Embryonic facial prominence (tissue), 1 donor: ENCODE measurements around the gene ITGAD.

Experiments used
- DNase-seq: peaks from one replicate; pipeline ENCODE4 v3.0.0-alpha.2; 2016; ENCODE audit errors: extremely low spot score

Gene ITGAD

DNA sequence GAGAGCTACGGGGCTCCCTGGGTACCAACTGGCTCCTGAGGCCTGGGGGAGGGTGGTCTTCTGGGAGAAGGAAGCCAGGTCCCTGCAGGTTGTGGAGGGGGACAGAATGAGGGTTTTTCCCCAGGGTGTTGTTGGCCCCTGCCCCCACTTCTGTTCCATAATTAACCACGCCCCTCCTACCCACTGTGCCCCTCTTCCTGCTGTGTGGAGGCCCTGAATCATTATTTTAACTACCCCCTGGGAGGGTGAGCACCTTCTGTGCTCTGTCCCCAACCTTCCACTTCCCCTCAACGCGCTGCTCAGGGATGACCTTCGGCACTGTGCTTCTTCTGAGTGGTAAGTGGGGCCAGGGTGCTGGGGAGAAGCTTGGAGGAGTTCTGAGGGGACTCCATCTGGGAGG lies at the start of gene ITGAD:
Gene ITGAD, plus strand, starts transcription at position 280 of the 400 bp plus-strand sequence. Its CDS starts 26 bp downstream, at position 306.
- DNase-seq, result no peak

- DNase-seq, result no peak
Measured at GRCh38 chr16:31344712-31345111, 48.4 kb upstream of the ITGAD start.

GRCh38 chr16:31347445-31347844 lies 45.7 kb upstream of the ITGAD start:
- DNase-seq, result no peak

GRCh38 chr16:31348579-31348978 lies 44.6 kb upstream of the ITGAD start:
- no peak for DNase-seq

DNA sequence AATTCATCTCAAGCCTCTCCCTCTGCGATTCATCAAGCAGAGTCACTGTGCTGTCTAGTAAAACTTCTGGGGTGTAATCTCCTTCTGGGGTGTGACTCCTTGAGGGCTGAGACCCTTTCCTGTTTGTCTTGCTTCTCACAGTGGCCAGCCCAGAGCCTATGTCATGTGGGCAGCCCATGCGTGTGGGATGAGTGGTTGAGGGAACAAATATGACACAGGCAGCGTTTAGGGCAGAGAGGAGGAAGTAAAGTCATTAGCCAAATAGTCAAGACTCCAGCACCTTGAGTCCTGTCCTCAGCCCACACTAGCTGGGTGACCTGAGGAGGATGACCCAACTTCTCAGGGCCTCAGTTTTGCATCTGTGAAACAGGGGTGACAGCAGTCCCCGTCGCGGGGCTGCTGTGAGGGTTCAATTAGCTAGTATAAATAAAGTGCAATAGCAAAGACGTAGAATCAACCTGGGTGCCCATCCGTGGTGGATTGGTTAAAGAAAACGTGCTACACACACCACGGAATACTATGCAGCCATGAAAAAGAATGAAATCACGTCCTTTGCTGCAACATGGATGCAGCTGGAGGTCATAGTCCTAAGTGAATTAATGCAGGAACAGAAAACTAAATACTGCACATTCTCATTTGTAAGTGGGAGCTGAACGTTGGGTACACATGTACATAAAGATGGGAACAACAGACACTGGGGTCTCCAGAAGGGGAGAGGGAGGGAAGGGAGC lies 42.7 kb upstream of the ITGAD start:
- DNase-seq, result no peak

- no peak for DNase-seq
Measured at GRCh38 chr16:31351246-31351941, 41.7 kb upstream of the ITGAD start.

DNA sequence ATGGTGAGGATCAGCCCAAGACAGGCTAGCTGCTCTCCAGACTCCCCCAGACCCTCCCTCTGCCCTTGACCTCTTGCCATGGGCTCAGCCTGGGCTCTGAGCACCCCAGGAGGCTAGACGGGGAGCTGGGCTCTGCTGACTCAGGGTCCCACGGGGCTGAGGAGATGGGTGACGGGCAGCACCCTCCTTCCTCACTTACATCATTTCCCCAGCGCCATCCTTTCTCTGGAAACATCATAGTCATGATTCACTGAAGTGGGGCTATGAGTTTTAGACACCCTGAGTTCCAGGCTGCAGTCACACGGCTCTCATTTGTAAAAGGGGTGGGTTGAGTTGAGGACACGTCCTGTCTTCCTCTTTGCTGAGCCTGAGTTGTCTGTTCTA lies 41.2 kb upstream of the ITGAD start:
- DNase-seq, result no peak

DNA sequence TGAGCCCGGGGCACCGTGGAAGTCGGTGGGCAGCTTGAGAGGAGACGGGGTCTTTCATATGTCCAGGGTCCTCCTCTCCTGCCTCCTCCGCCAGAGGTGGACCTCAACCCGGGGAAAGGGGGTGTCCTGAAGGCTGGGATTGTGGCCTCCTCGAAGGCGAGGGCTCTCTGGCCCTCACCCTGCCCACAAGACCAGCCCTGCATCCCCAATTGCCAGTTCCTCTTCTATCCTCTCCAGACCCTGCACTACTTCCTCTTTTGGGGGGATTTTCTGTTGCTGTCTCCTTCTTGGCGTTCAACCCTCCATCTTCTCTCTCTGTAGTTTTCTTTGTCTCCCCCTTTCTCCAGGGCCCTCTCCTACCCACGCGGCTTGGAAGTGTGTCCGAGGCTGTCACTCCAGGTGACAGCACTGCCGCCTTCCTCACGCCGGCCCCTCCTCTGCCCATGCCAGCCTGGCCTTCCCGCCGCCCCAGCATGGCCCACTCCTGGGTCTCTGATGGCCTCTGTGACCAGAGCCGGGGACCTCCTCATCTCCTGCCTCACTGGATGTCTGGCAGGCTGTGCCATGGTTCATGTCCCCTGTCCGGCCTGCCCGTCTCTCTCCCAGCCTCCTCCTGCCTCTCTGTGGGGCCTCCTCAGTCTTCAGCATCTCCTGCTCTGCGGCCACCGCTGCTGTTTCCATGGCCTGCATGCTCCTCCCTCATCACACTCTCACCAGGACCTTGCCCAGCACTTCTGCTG lies 40.6 kb upstream of the ITGAD start:
- no peak for DNase-seq

GRCh38 chr16:31354394-31355291 lies 38.5 kb upstream of the ITGAD start, which contains the start of gene ITGAX:
ITGAX (plus strand) TSS chr16:31355176; CDS start chr16:31355255, 79 bp downstream.
- no peak for DNase-seq

GRCh38 chr16:31355431-31356100 lies 37.6 kb upstream of the ITGAD start:
- no peak for DNase-seq

- no peak for DNase-seq
Measured at GRCh38 chr16:31356566-31357323, 36.4 kb upstream of the ITGAD start.

GRCh38 chr16:31357324-31358109 lies 35.6 kb upstream of the ITGAD start:
- no peak for DNase-seq

GRCh38 chr16:31360251-31360650 lies 32.9 kb upstream of the ITGAD start:
- DNase-seq, result no peak

- no peak for DNase-seq
Measured at GRCh38 chr16:31361201-31362110, 31.7 kb upstream of the ITGAD start.

DNA sequence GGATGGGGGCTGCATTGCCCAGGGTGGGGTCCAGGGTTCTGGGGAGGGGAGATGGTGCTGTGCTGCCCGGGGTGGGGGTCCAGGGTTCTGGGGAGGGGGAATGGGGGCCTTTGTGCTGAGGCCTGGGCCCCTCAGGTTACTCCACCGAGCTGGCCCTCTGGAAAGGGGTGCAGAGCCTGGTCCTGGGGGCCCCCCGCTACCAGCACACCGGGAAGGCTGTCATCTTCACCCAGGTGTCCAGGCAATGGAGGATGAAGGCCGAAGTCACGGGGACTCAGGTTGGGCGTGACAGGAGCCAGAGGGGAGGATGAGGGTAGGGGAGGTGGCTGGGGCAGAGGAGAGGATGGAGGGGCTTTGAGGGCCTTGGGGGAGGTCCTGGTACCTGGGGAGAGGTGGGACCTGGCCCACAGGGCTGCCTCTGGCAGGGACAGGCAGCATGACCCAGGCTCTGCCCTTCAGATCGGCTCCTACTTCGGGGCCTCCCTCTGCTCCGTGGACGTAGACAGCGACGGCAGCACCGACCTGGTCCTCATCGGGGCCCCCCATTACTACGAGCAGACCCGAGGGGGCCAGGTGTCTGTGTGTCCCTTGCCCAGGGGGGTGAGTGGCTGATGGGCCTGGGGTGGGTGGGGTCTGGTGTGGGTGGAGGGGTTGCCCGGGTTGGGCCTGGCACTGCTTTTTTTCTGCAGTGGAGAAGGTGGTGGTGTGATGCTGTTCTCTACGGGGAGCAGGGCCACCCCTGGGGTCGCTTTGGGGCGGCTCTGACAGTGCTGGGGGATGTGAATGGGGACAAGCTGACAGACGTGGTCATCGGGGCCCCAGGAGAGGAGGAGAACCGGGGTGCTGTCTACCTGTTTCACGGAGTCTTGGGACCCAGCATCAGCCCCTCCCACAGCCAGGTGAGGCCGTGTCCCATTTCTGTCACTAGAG lies 30.4 kb upstream of the ITGAD start:
- no peak for DNase-seq

GRCh38 chr16:31363721-31364120 lies 29.4 kb upstream of the ITGAD start:
- no peak for DNase-seq

- no peak for DNase-seq
Measured at GRCh38 chr16:31364421-31364820, 28.7 kb upstream of the ITGAD start.
